Measurements from ENCODE around the gene CSTB. TPM values are rescaled to one million over a fixed set of nuclear protein-coding genes. Genes with fewer than 3 reads are reported as not detected.

Gene CSTB
- total RNA-seq, 1 experiment from 2014 or later: 57.5 TPM

GRCh38 chr21:43751955-43752591 lies 24.0 kb downstream of the CSTB start:
- ChIA-PET RAD21 (ENCODE audit: low non-redundant PET in 1 of 2, low total read pairs in 2 of 2, uncharacterized antibody in 2 of 2, unreplicated experiment in 2 of 2) (no interaction called here), CTCF (no interaction called here), POLR2A (no interaction called here)
- intact Hi-C loops (cut with micrococcal nuclease): no loop called here
- TF ChIP-seq ZNF274 (IDR thresholded peaks at IDR 0.05; ENCODE audit: low read depth, low read length) (no peak), EGR1 (IDR thresholded peaks at IDR 0.05; ENCODE audit: low read depth) (no peak), ATF3 (IDR thresholded peaks at IDR 0.05) (no peak), CBX3 (IDR thresholded peaks at IDR 0.05; ENCODE audit: low read depth) (no peak)
- no TSS peak for BruUV-seq (replicated peaks)
- H2AFZ ChIP-seq (ENCODE audit: low read depth, low read length, poor library complexity, severe bottlenecking): no peak overlapping the region
- H3K9ac ChIP-seq (ENCODE audit: low read length): no peak overlapping the region
- H3K4me1 ChIP-seq (ENCODE audit: control insufficient read depth in 1 of 2, insufficient read depth in 2 of 2, low read length in 2 of 2): peaks cover 0 to 12% of the 10 kb centered on the region in 2 experiments; a peak in 2 of 4 replicates
- no peaks in the 10 kb centered on the region for H3K9me2 ChIP-seq (ENCODE audit: insufficient read depth)
- no peak overlapping the region for H3K27ac ChIP-seq (ENCODE audit: low read depth, low read length)
- no peak for ATAC-seq
- H3K4me2 ChIP-seq (ENCODE audit: low read length): no peak overlapping the region
- H3K79me2 ChIP-seq (ENCODE audit: insufficient read depth, low read length): no peaks in the 10 kb centered on the region
- no peaks in the 10 kb centered on the region for H4K20me1 ChIP-seq (ENCODE audit: insufficient read depth)
- no peak for DNase-seq (ENCODE audit: low read depth, low spot score)
- H3K9me3 ChIP-seq (ENCODE audit: control insufficient read depth in 1 of 2, insufficient read depth in 1 of 2, low read depth in 1 of 2, low read length in 2 of 2): no peaks in the 10 kb centered on the region
- no peak overlapping the region for H3K4me3 ChIP-seq (replicated peaks in 1 of 2; ENCODE audit: low read depth in 1 of 2, low read length in 2 of 2)
- no peaks in the 10 kb centered on the region for H3K27me3 ChIP-seq (ENCODE audit: insufficient read depth, low read length)
- peaks cover 21 to 64% of the 10 kb centered on the region in 2 experiments; a peak in 3 of 4 replicates for H3K36me3 ChIP-seq (ENCODE audit: control insufficient read depth in 1 of 2, insufficient read depth in 2 of 2, low read length in 2 of 2)

GRCh38 chr21:43750339-43751033 lies 25.6 kb downstream of the CSTB start:
- intact Hi-C loops (cut with micrococcal nuclease): no loop called here
- H4K20me1 ChIP-seq (ENCODE audit: insufficient read depth): no peaks in the 10 kb centered on the region
- no peak overlapping the region for H3K4me2 ChIP-seq (ENCODE audit: low read length)
- DNase-seq (ENCODE audit: low read depth, low spot score) (no peak), ATAC-seq (no peak)
- H3K9ac ChIP-seq (ENCODE audit: low read length): no peak overlapping the region
- H3K9me2 ChIP-seq (ENCODE audit: insufficient read depth): no peaks in the 10 kb centered on the region
- ChIA-PET RAD21 (ENCODE audit: low non-redundant PET in 1 of 2, low total read pairs in 2 of 2, uncharacterized antibody in 2 of 2, unreplicated experiment in 2 of 2) (no interaction called here), CTCF (no interaction called here), POLR2A (no interaction called here)
- peaks cover 0 to 12% of the 10 kb centered on the region in 2 experiments; a peak in 2 of 4 replicates for H3K4me1 ChIP-seq (ENCODE audit: control insufficient read depth in 1 of 2, insufficient read depth in 2 of 2, low read length in 2 of 2)
- H3K4me3 ChIP-seq (replicated peaks in 1 of 2; ENCODE audit: low read depth in 1 of 2, low read length in 2 of 2): no peak overlapping the region
- no peaks in the 10 kb centered on the region for H3K27me3 ChIP-seq (ENCODE audit: insufficient read depth, low read length)
- no peaks in the 10 kb centered on the region for H3K9me3 ChIP-seq (ENCODE audit: control insufficient read depth in 1 of 2, insufficient read depth in 1 of 2, low read depth in 1 of 2, low read length in 2 of 2)
- no peak overlapping the region for H2AFZ ChIP-seq (ENCODE audit: low read depth, low read length, poor library complexity, severe bottlenecking)
- TF ChIP-seq ZNF274 (IDR thresholded peaks at IDR 0.05; ENCODE audit: low read depth, low read length) (no peak), EZH2phosphoT487 (IDR thresholded peaks at IDR 0.05; ENCODE audit: borderline replicate concordance) (no peak), ZBTB33 (IDR thresholded peaks at IDR 0.05; ENCODE audit: extremely low read depth, insufficient replicate concordance, low read length) (no peak), ELF1 (IDR thresholded peaks at IDR 0.05; ENCODE audit: borderline replicate concordance, low read depth) (no peak), CEBPB (IDR thresholded peaks at IDR 0.05; ENCODE audit: low read depth) (no peak), CBX3 (IDR thresholded peaks at IDR 0.05; ENCODE audit: low read depth) (no peak), REST (IDR thresholded peaks at IDR 0.05; ENCODE audit: low read depth) (no peak)
- no peak overlapping the region for H3K27ac ChIP-seq (ENCODE audit: low read depth, low read length)
- BruUV-seq (replicated peaks): no TSS peak
- H3K79me2 ChIP-seq (ENCODE audit: insufficient read depth, low read length): no peaks in the 10 kb centered on the region
- peaks cover 20 to 58% of the 10 kb centered on the region in 2 experiments; a peak in 3 of 4 replicates for H3K36me3 ChIP-seq (ENCODE audit: control insufficient read depth in 1 of 2, insufficient read depth in 2 of 2, low read length in 2 of 2)
